GM12864 (cell line): ENCODE data around the gene C1QTNF12.

Experiments used
- DNase-seq: peaks from one replicate; pipeline ENCODE4 v3.0.0-alpha.2; 2011; ENCODE audit warnings: low read depth
- H3K4me3 ChIP-seq: 2 replicates; pipeline ENCODE4 v1.5.1; 2011; ENCODE audit warnings: mild to moderate bottlenecking, low read depth, low read length, control low read depth
- CTCF ChIP-seq: IDR thresholded peaks from 2 replicates; pipeline ENCODE4 v1.5.1; 2011; ENCODE audit warnings: low read depth, mild to moderate bottlenecking, moderate library complexity, low read length, control low read depth, inconsistent platforms; ENCODE audit errors: missing control alignments

Gene C1QTNF12

GRCh38 chr1:1231400-1232207 is 14.9 kb downstream of the C1QTNF12 start, which contains the start of gene SDF4:
TSS of gene SDF4 (minus strand) at chr1:1232001. CDS start at chr1:1228772, 3,229 bp downstream.
- DNase-seq = peak; percentile 81
- no peak for TF ChIP-seq CTCF
- peak within 1 kb of the TSS; percentile 91 for H3K4me3 ChIP-seq

GRCh38 chr1:1230656-1231399 is 15.7 kb downstream of the C1QTNF12 start:
- peak overlapping the region; percentile 91 for H3K4me3 ChIP-seq
- TF ChIP-seq CTCF = peak; percentile 16
- DNase-seq = no peak

GRCh38 chr1:1229770-1230169 is 16.8 kb downstream of the C1QTNF12 start:
- no peak for DNase-seq
- TF ChIP-seq CTCF = no peak
- no peak overlapping the region for H3K4me3 ChIP-seq

GRCh38 chr1:1228596-1229321 is 17.8 kb downstream of the C1QTNF12 start:
- DNase-seq = no peak
- no peak overlapping the region for H3K4me3 ChIP-seq
- TF ChIP-seq CTCF = no peak

- TF ChIP-seq CTCF = no peak
- no peak overlapping the region for H3K4me3 ChIP-seq
- no peak for DNase-seq
Observed at GRCh38 chr1:1228187-1228586, 18.3 kb downstream of the C1QTNF12 start.

- no peak overlapping the region for H3K4me3 ChIP-seq
- no peak for DNase-seq
- TF ChIP-seq CTCF = no peak
Observed at GRCh38 chr1:1227386-1227785, 19.1 kb downstream of the C1QTNF12 start.
